Measurements from ENCODE around the gene GCNA.

Gene GCNA

GRCh38 chrX:71534773-71535544, 43.3 kb upstream of the GCNA start:
- peak overlapping the region; percentile 95 for H3K4me3 ChIP-seq (ENCODE audit: low read length)
- no peak for TF ChIP-seq CTCF (conservative IDR thresholded peaks at IDR 0.05; ENCODE audit: low read depth, low read length)
- DNase-seq (ENCODE audit: low read depth): no peak

- DNase-seq (ENCODE audit: low read depth): no peak
- no peak for TF ChIP-seq CTCF (conservative IDR thresholded peaks at IDR 0.05; ENCODE audit: low read depth, low read length)
Observed at GRCh38 chrX:71536285-71536684, 42.0 kb upstream of the GCNA start.

GRCh38 chrX:71537743-71538142, 40.5 kb upstream of the GCNA start:
- no peak for DNase-seq (ENCODE audit: low read depth)
- TF ChIP-seq CTCF (conservative IDR thresholded peaks at IDR 0.05; ENCODE audit: low read depth, low read length): no peak
- no peak overlapping the region for H3K4me3 ChIP-seq (ENCODE audit: low read length)

More at GRCh38 chrX:71536285-71536684, 42.0 kb upstream of the GCNA start:
- no peak overlapping the region for H3K4me3 ChIP-seq (ENCODE audit: low read length)

- DNase-seq (ENCODE audit: low read depth): no peak
- no peak overlapping the region for H3K4me3 ChIP-seq (ENCODE audit: low read length)
Observed at GRCh38 chrX:71540801-71541200, 37.4 kb upstream of the GCNA start.

GRCh38 chrX:71541210-71542022, 36.8 kb upstream of the GCNA start:
- H3K4me3 ChIP-seq (ENCODE audit: low read length): no peak overlapping the region
- no peak for TF ChIP-seq CTCF (conservative IDR thresholded peaks at IDR 0.05; ENCODE audit: low read depth, low read length)
- no peak for DNase-seq (ENCODE audit: low read depth)

More at GRCh38 chrX:71540801-71541200, 37.4 kb upstream of the GCNA start:
- no peak for TF ChIP-seq CTCF (conservative IDR thresholded peaks at IDR 0.05; ENCODE audit: low read depth, low read length)

- no peak for DNase-seq (ENCODE audit: low read depth)
- no peak for TF ChIP-seq CTCF (conservative IDR thresholded peaks at IDR 0.05; ENCODE audit: low read depth, low read length)
- H3K4me3 ChIP-seq (ENCODE audit: low read length): no peak overlapping the region
Observed at GRCh38 chrX:71542411-71542810, 35.8 kb upstream of the GCNA start.

Measured in retinal pigment epithelial cell (primary cell).